H7 (cell line): ENCODE measurements around the gene CCR7. TPM values are rescaled to one million over a fixed set of nuclear protein-coding genes. Genes with fewer than 3 reads are reported as not detected.
"Not testable (repeated sequence)": the region's sequence is repeated elsewhere in the genome, so short reads cannot be mapped to it uniquely, and the experiment has no call there.

Experiments used
- DNase-seq: peaks from one replicate; pipeline ENCODE4 v3.0.0; 2012
- H3K27me3 ChIP-seq: 2 replicates; pipeline ENCODE4 v1.6.0; 2011; ENCODE audit warnings: mild to moderate bottlenecking, low read length; ENCODE audit not compliant: control insufficient read depth, insufficient read depth
- H3K36me3 ChIP-seq: replicated peaks from 2 replicates; pipeline ENCODE4 v1.5.1; 2011; ENCODE audit warnings: low read length; ENCODE audit not compliant: control insufficient read depth, insufficient read depth
- H3K4me3 ChIP-seq: 2 replicates; pipeline ENCODE4 v1.5.1; 2011; ENCODE audit warnings: low read depth, mild to moderate bottlenecking, control low read depth, low read length, moderate library complexity; ENCODE audit not compliant: insufficient read depth
- total RNA-seq: library from RNA; depleted of rRNA; stranded (reverse); fragments of >200 nt; shearing (Covaris generic); gene quantifications from 2 replicates; pipeline ENCODE4 v1.2.3, GENCODE V29; 2014

The CCR7 gene
- total RNA-seq, 1 experiment from 2014 or later, result 1.1 TPM

DNA sequence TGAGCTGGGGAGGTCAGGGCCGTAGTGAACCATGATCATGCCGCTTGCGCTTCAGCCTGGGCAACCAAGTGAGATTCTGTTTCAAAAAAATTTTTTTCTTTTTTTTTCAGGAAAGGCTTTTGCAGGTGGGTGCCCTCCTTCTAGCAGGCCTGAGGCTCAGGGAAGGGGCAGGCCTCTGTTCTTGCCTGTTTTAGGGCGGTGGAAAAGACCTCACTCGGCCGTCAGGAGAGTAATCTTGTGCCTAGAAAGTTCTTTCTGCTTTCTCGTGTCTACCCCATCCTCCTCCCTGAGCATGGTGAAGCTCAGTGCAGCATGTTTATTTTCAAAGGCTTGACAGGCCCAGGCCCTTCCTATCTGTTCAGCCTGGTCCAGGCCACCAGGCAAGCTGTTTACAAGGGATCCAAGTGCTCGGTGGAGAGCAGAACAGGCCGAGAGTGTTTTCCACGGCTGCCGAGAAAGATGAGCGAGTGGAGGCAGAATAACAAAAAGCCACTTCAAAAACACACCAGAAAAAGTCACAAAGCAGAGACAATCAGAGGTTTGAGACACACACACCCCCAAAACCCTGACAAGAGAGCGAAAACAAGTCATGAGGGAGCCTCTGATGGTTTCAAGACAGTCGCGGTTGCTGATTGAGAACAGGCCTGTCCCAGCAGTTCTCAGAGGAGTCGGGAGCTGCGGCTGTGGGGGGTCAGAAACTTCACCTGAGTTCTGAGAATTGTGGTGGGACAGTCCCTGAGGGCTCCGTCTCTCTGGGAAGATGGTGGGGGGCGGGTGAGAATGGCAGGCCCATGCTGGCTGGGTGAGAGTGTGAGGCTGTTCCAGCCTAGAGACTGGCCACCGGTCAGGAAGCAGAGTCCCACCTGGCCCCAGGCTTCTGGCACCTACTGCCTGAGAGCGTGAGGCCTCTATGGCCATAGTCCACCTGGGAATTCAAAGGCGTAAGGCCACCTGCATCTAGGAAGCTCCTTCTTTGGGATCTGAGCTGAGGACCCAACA lies 37.5 kb upstream of the CCR7 start:
- Histone ChIP-seq H3K36me3 (no peaks in the 10 kb centered on the region), H3K27me3 (no peaks in the 10 kb centered on the region), H3K4me3 (no peak overlapping the region)
- DNase-seq, result no peak

DNA sequence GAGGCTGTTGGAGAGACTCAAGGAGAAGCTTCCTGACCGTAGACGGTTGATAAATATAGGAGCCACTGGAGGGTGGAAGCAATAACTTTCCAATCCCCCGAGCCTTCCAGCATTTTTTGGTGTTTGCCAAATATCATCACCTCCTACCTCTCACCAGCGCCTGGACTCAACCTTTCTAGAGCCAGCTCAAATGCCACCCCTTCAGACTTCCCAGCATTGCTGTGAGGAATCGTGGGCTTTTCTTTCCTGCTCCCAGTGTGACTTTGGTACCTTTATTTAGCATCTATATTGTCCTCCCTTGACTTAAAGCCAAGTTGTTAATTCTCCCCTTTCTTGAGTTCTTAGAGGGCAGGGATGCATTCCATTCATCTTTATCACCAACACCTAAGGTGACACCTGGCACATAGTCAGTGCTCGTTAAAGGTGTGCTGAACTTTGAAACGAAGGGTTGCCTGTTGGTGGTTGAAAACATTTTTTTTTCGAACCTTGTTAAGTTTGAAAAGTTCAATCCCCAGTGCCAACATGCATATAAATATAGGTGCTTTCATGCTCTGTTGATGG lies 35.3 kb upstream of the CCR7 start:
- DNase-seq, result no peak
- H3K4me3 ChIP-seq, result no peak overlapping the region
- H3K27me3 ChIP-seq, result no peaks in the 10 kb centered on the region
- no peaks in the 10 kb centered on the region for H3K36me3 ChIP-seq

GRCh38 chr17:40599468-40599763 lies 34.1 kb upstream of the CCR7 start:
- no peaks in the 10 kb centered on the region for H3K36me3 ChIP-seq
- no peak overlapping the region for H3K4me3 ChIP-seq
- DNase-seq, result no peak
- H3K27me3 ChIP-seq, result no peaks in the 10 kb centered on the region

DNA sequence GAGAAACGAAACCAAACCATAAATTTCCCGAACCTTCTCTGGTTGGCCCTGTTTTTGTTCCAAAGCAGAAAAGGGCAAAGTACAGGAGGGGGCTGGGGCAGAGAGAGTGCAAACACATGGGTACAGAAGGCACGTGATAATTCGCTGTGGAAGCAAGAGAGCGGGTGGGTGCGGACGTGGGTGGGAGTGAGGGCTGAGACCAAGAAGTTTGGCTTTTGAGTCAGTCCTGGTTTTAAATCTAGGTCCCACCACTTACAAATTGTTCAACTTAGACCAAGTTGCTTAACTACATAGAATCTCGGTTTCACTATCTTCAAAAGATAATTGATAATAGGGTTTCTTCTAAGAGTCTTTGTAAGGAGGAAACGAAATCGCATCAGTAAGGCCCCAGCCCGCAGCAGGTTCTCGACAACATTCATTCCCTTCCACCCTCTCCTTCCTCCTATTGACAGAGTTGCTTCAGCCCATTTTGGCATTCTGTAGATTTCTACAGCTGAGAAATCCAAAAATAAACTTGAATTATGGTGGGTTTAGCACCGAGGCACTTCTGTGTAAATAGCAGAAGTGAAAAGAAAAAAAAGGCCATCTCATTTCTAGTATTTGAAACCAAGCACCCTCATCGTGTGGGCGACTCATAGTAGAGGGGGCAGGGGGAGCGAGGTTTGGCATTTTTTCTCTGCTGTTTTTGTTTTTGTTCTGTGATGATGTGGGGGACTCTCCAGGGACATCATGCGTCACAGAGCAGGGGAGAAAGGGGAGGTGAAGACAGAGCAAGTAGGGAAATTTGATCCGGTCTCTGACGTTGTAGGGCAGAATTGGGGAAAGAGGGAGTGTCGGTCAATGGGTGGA lies 33.6 kb upstream of the CCR7 start:
- Histone ChIP-seq H3K4me3 (no peak overlapping the region), H3K36me3 (no peaks in the 10 kb centered on the region), H3K27me3 (no peaks in the 10 kb centered on the region)
- DNase-seq, result no peak

DNA sequence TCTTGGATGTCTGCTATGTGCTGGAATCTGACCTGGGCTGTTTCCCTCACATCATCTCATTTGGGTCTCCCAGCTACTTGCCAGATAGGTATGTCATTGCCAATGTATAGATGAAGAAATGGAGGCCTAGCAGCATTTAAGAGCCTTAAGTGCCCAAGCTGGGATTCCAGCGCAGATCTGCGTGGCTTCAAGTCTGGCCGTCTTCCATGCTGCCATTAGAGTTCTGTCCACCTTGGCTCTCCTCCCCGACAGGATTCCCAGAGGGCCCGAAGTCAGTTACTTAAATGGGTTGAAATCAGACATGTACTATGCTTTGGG lies 33.0 kb upstream of the CCR7 start:
- no peak for DNase-seq
- no peak overlapping the region for H3K4me3 ChIP-seq
- no peaks in the 10 kb centered on the region for H3K27me3 ChIP-seq
- no peaks in the 10 kb centered on the region for H3K36me3 ChIP-seq

DNA sequence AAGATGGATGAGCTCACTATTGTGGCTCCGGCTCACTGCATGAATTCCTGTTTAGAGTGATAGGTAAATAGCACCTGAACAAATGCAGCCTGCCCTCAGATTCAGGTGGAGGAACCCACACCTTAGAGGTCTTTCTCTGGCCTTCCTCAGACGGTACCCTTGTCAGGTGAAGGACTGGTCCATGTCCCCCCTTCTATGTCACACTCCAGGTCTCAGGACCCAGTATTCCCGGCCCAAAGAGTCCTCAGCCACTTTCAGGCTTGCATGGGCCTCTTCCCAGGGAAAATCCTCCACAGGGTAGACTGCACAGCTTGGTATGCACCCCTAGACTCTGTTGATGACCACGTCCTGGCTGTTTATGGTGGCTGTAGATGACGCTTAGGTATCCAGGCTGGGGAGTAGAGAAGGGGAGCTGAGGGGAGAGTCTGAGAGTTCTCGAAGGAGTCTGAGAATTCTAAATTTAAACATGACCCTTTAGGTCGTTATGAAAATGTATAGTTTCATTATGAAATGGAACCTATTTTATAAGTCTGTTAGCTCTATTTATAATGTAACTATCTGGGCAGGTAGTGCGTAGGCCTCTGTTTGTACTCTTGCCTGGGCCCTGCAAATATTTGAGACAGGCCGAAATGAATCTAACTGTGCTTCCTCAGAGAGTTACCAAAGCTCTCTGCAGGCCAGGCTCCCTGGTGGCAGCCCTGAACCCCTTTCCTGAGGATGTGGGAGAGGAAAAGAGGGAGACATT lies 32.5 kb upstream of the CCR7 start:
- Histone ChIP-seq H3K4me3 (no peak overlapping the region), H3K27me3 (no peaks in the 10 kb centered on the region), H3K36me3 (no peaks in the 10 kb centered on the region)
- no peak for DNase-seq

DNA sequence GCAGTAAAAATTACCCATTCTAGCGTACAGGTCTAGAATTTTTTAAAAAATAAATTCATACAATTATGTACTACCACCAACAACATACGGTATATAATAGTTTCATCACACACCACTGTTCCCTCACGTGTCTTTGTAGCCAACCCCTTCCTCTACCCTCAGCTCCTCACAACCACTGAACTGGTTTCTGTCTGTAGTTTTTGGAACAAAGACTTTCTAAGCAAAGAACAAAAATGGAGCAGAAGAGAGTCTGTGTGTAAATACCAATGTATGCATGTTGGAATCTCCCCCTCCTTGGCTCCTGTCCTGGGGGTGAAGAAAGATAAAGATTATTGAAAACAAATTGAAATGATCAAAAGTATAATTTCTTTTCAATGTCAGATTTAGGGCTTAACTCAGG lies 31.9 kb upstream of the CCR7 start:
- H3K4me3 ChIP-seq, result no peak overlapping the region
- no peak for DNase-seq
- no peaks in the 10 kb centered on the region for H3K27me3 ChIP-seq
- no peaks in the 10 kb centered on the region for H3K36me3 ChIP-seq

GRCh38 chr17:40596261-40596919 lies 31.1 kb upstream of the CCR7 start:
- DNase-seq, result no peak
- no peaks in the 10 kb centered on the region for H3K27me3 ChIP-seq
- H3K4me3 ChIP-seq, result no peak overlapping the region
- H3K36me3 ChIP-seq, result no peaks in the 10 kb centered on the region

- Histone ChIP-seq H3K27me3 (no peaks in the 10 kb centered on the region), H3K4me3 (no peak overlapping the region), H3K36me3 (no peaks in the 10 kb centered on the region)
- no peak for DNase-seq
Measured at GRCh38 chr17:40590742-40591141, 25.5 kb upstream of the CCR7 start.

- H3K4me3 ChIP-seq, result no peak overlapping the region
- no peaks in the 10 kb centered on the region for H3K27me3 ChIP-seq
- DNase-seq, result no peak
- H3K36me3 ChIP-seq, result no peaks in the 10 kb centered on the region
Measured at GRCh38 chr17:40588552-40588951, 23.3 kb upstream of the CCR7 start.

DNA sequence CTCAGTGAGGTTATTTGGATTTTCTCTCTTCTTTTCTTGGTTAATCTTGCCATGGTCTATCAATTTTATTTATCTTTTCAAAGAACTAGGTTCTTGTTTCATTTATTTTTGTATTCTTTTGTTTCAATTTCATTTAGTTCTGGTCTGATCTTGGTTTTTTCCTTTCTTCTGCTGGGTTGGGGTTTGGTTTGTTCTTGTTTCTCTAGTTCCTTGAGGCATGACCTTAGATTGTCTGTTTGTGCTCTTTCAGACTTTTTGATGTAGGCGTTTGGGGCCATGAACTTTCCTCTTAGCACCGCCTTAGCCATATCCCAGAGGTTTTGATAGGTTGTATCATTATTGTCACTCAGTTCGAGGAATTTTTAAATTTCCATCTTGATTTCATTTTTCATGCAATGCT lies 21.0 kb upstream of the CCR7 start:
- H3K27me3 ChIP-seq, H3K4me3 ChIP-seq, H3K36me3 ChIP-seq, DNase-seq: not testable (repeated sequence)

DNA sequence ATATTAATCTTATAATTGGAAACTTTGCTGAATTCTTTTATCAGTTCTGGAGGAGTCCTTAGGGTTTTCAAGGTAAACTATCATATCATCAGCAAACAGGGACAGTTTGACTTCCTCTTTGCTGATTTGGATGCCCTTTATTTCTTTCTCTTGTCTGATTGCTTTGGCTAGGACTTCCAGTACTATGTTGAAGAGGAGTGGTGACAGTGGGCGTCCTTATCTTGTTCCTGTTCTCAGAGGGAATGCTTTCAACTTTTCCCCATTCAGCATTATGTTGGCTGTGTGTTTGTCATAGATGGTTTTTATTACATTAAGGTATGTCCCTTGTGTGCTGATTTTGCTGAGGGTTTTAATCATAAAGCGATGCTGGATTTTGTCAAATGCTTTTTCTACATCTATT lies 19.7 kb upstream of the CCR7 start:
- not testable (repeated sequence) for H3K27me3 ChIP-seq, H3K4me3 ChIP-seq, H3K36me3 ChIP-seq, DNase-seq

DNA sequence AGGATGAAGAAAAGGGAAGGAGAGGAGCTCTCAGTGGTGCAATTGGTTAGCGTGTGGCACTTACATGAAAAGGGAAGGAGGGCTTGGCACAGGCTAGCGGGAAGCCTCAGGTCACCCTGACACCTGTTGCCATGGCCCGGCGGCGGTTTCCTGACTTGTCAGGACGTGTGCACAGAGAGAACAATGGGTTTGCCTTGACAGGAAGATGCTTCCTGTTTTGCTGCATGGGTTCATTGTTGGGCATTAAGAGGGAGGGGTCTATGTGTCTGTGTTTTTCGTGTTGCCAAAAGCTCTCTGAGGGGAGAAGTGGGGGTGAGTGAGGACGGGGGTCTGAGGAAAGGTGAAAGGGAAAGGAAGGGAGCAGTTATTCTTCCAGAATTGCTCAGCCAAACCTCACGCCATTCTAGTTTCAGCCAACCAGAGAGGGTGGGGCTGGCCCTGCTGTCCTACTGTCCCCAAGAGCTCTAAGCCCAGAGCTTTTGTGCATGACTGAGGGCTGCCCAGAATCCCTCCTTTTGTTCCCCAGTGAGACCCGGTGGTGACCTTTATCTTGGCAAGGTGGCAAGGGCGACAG lies 17.1 kb upstream of the CCR7 start:
- H3K36me3 ChIP-seq, result no peaks in the 10 kb centered on the region
- no peaks in the 10 kb centered on the region for H3K27me3 ChIP-seq
- DNase-seq, result no peak
- H3K4me3 ChIP-seq, result no peak overlapping the region

DNA sequence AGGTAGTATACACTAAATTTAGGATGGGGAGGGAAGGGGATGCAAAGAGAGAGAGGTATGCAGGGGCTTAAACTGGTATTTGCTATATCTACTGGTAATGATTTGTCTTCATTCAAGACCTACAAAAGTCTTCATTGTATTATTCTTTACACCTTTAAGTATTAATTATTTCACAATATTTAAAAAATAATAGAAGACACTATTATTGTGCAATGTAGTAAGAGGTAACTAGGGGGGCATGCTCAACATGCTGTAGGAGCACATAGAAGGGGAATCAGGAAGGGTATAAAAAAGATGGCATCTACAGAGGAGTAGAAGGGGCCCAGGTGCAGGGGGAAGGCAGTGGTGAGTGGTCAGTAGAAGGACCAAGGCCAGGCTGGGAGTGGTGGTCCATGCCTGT lies 14.9 kb upstream of the CCR7 start:
- no peak for DNase-seq
- H3K36me3 ChIP-seq, result no peaks in the 10 kb centered on the region
- no peaks in the 10 kb centered on the region for H3K27me3 ChIP-seq
- H3K4me3 ChIP-seq, result no peak overlapping the region
